ENCODE results near the gene MARVELD3.

- TF ChIP-seq, protein P1, sequence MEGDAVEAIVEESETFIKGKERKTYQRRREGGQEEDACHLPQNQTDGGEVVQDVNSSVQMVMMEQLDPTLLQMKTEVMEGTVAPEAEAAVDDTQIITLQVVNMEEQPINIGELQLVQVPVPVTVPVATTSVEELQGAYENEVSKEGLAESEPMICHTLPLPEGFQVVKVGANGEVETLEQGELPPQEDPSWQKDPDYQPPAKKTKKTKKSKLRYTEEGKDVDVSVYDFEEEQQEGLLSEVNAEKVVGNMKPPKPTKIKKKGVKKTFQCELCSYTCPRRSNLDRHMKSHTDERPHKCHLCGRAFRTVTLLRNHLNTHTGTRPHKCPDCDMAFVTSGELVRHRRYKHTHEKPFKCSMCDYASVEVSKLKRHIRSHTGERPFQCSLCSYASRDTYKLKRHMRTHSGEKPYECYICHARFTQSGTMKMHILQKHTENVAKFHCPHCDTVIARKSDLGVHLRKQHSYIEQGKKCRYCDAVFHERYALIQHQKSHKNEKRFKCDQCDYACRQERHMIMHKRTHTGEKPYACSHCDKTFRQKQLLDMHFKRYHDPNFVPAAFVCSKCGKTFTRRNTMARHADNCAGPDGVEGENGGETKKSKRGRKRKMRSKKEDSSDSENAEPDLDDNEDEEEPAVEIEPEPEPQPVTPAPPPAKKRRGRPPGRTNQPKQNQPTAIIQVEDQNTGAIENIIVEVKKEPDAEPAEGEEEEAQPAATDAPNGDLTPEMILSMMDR (IDR thresholded peaks at IDR 0.05 in 4 of 5, conservative IDR thresholded peaks at IDR 0.05 in 1 of 5): no peak
- no peak for TF ChIP-seq POLR2A (IDR thresholded peaks at IDR 0.05)
Observed at GRCh38 chr16:71681360-71681759, 55.4 kb downstream of the MARVELD3 start.

Measured in gastrocnemius medialis (tissue), 4 donors.